ENCODE measurements around the gene CDS1. TPM values are rescaled to one million over a fixed set of nuclear protein-coding genes. Genes with fewer than 3 reads are reported as not detected.

CDS1 gene
- total and polyA plus RNA-seq, 2 of the 8 experiments (the other 6 are each of a cell fraction or from before 2014, with no cell fraction given): 8.7 to 13.9 TPM

DNA sequence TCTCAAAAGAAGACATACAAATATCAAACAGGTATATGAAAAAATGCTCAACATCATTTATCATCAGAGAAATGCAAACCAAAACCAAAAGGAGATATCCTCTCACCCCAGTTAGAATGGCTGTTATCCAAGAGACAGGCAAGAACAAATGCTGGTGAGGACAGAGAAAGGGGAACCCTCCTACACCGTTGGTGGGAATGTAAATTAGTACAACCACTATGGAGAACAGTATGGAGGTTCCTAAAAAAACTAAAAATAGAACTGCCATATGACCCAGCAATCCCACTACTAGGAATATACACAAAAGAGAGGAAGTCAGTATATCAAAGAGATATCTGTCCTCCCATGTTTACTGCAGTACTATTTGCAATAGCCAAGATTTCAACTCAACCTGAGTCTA, 83.5 kb downstream of the CDS1 start:
- no peak overlapping the region for H3K23ac ChIP-seq (ENCODE audit: insufficient read length)
- no peak overlapping the region for H2BK20ac ChIP-seq (ENCODE audit: low read length)
- H2BK5ac ChIP-seq (ENCODE audit: low read depth, low read length): no peak overlapping the region
- no peak overlapping the region for H4K8ac ChIP-seq (ENCODE audit: extremely low read depth, insufficient read depth, low read length)
- no peak overlapping the region for H2AK5ac ChIP-seq (ENCODE audit: low read depth, low read length)
- no peak overlapping the region for H3K14ac ChIP-seq (ENCODE audit: insufficient read length)
- DNase-seq (ENCODE audit: low read depth in 1 of 2, low spot score in 2 of 2) (no peak), FAIRE-seq (no peak)
- no peak overlapping the region for H3K27ac ChIP-seq (ENCODE audit: low read depth, low read length)
- 91% methylated on average over 1 of the region's 1 CpG; no CpG with 5 or more reads in 1 of the 2 experiments for WGBS, 2 experiments (ENCODE audit: extremely low coverage in 1 of 2, insufficient coverage in 1 of 2, insufficient read length in 1 of 2, insufficient replicate concordance in 2 of 2, low coverage in 1 of 2, low lambda C conversion rate in 2 of 2, missing lambda C conversion rate in 1 of 2)
- H2AFZ ChIP-seq (ENCODE audit: low read length): no peak overlapping the region
- H4K91ac ChIP-seq (replicated peaks; ENCODE audit: insufficient read length, low read length): no peak overlapping the region
- no peak overlapping the region for H2BK120ac ChIP-seq (replicated peaks; ENCODE audit: low read depth, low read length)
- H3K79me1 ChIP-seq (ENCODE audit: low read depth, low read length): no peaks in the 10 kb centered on the region
- no peak overlapping the region for H3K4me2 ChIP-seq (ENCODE audit: insufficient read depth in 1 of 2, low read depth in 2 of 2, low read length in 2 of 2)
- ChIA-PET POLR2A (ENCODE audit: partially characterized antibody) (no interaction called here), CTCF (ENCODE audit: partially characterized antibody) (interaction anchor here (1.2 kb wide), 1 partner anchor 135 kb away, joined by 4 read pairs; no protein-coding TSS in a partner anchor)
- H3K79me2 ChIP-seq (ENCODE audit: control insufficient read depth in 1 of 2, insufficient read depth in 2 of 2, low read length in 2 of 2): no peaks in the 10 kb centered on the region
- H3K27me3 ChIP-seq (replicated peaks in 1 of 4; ENCODE audit: control insufficient read depth in 3 of 4, extremely low read depth in 1 of 4, insufficient read depth in 3 of 4, low read length in 3 of 4): no peaks in the 10 kb centered on the region
- H3K36me3 ChIP-seq (ENCODE audit: control insufficient read depth in 2 of 4, insufficient read depth in 4 of 4, low read length in 3 of 4): peaks cover 0 to 17% (median 5%) of the 10 kb centered on the region in 4 experiments; a peak in 3 of 8 replicates
- H3K4me3 ChIP-seq (ENCODE audit: extremely low read depth in 1 of 4, insufficient read depth in 2 of 4, low read depth in 3 of 4, low read length in 4 of 4): no peak overlapping the region
- peaks cover 0 to 8% of the 10 kb centered on the region in 2 experiments; a peak in 2 of 4 replicates for H3K9me3 ChIP-seq (ENCODE audit: insufficient read depth in 2 of 2, low read depth in 1 of 2, low read length in 1 of 2)
- H3K23me2 ChIP-seq (ENCODE audit: low read depth, low read length): no peaks in the 10 kb centered on the region
- no peak overlapping the region for H2BK12ac ChIP-seq (ENCODE audit: low read depth, low read length)
- no peak for TF ChIP-seq CREB1 (IDR thresholded peaks at IDR 0.05)
- TF ChIP-seq, protein P1, sequence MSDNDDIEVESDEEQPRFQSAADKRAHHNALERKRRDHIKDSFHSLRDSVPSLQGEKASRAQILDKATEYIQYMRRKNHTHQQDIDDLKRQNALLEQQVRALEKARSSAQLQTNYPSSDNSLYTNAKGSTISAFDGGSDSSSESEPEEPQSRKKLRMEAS (IDR thresholded peaks at IDR 0.05): no peak
- TF ChIP-seq JUN (IDR thresholded peaks at IDR 0.05; ENCODE audit: low read depth, low read length): no peak
- TF ChIP-seq BCL11A (IDR thresholded peaks at IDR 0.05; ENCODE audit: low read depth in 2 of 2, low read length in 2 of 2): no peak
- TF ChIP-seq TCF12 (IDR thresholded peaks at IDR 0.05; ENCODE audit: low read depth, low read length): no peak
- no peak for TF ChIP-seq SIN3A (conservative IDR thresholded peaks at IDR 0.05 in 1 of 2, IDR thresholded peaks at IDR 0.05 in 1 of 2; ENCODE audit: low read depth in 1 of 2, low read length in 2 of 2)
- TF ChIP-seq TEAD4 (IDR thresholded peaks at IDR 0.05; ENCODE audit: low read depth, low read length): no peak
- TF ChIP-seq POLR2AphosphoS5 (IDR thresholded peaks at IDR 0.05; ENCODE audit: low read depth, low read length): no peak
- H4K5ac ChIP-seq (ENCODE audit: insufficient read length, low read depth, low read length): no peak overlapping the region
- no peak overlapping the region for H3K18ac ChIP-seq (ENCODE audit: extremely low read depth, low read length)
- H3K4me1 ChIP-seq (replicated peaks in 1 of 4; ENCODE audit: control insufficient read depth in 3 of 4, insufficient read depth in 4 of 4, low read length in 3 of 4): no peaks in the 10 kb centered on the region
- no peak overlapping the region for H3K56ac ChIP-seq (replicated peaks; ENCODE audit: insufficient read length, low read depth, low read length)
- H3K9ac ChIP-seq (replicated peaks in 1 of 4; ENCODE audit: extremely low read depth in 1 of 4, low read depth in 3 of 4, low read length in 3 of 4): no peak overlapping the region
- no peaks in the 10 kb centered on the region for H4K20me1 ChIP-seq (replicated peaks in 1 of 2; ENCODE audit: control insufficient read depth in 1 of 2, insufficient read depth in 2 of 2, low read length in 2 of 2)
- no peak overlapping the region for H3K4ac ChIP-seq (replicated peaks; ENCODE audit: insufficient read length, low read depth, low read length)
- H2BK15ac ChIP-seq (ENCODE audit: low read length): no peak overlapping the region

Data from H1 (cell line).